GM10248 (cell line): Measurements from ENCODE around the gene BCAS1.

Source experiments
- CTCF ChIA-PET: fragments of 300-600 bp; sonication (Branson Sonifier 250); formaldehyde crosslinking; extraction: SDS; loops from one replicate; lab custom pipeline; 2021; ENCODE audit warnings: antibody characterized with exemption; lab: Yijun Ruan, JAX
- POLR2A ChIA-PET: fragments of 350-650 bp; sonication (Branson Sonifier 250); formaldehyde crosslinking; extraction: SDS; loops from one replicate; lab custom pipeline; 2020; ENCODE audit warnings: antibody characterized with exemption; lab: Yijun Ruan, JAX
- DNase-seq: peaks from one replicate; pipeline ENCODE4 v3.0.0; 2012; ENCODE audit errors: extremely low spot score
- CTCF ChIP-seq: IDR thresholded peaks from 2 replicates; pipeline ENCODE4 v1.5.1; 2012; ENCODE audit warnings: mild to moderate bottlenecking, low read depth; ENCODE audit errors: extremely low read depth, missing control alignments, control extremely low read depth

Gene BCAS1

GRCh38 chr20:53907968-53908751 is 162.2 kb downstream of the BCAS1 start:
- POLR2A ChIA-PET, result interaction anchor here (0.8 to 1.2 kb wide), 5 partner anchors 8 to 28 kb away, joined by 4 to 9 read pairs (median 5); no protein-coding TSS in a partner anchor
- CTCF ChIA-PET, result interaction anchor here (0.8 to 4.6 kb wide), 14 partner anchors 9 to 329 kb away, joined by 3 to 47 read pairs (median 5); no protein-coding TSS in a partner anchor
- no peak for TF ChIP-seq CTCF
- no peak for DNase-seq

- no peak for TF ChIP-seq CTCF
- ChIA-PET CTCF (interaction anchor here (1.6 to 4.6 kb wide), 5 partner anchors 8 to 34 kb away, joined by 7 to 47 read pairs (median 8); no protein-coding TSS in a partner anchor), POLR2A (interaction anchor here (0.9 to 1.4 kb wide), 2 partner anchors 8 to 39 kb away, joined by 3 to 5 read pairs; no protein-coding TSS in a partner anchor)
- no peak for DNase-seq
Measured at GRCh38 chr20:53905820-53906191, 164.6 kb downstream of the BCAS1 start.

GRCh38 chr20:53905019-53905819 is 165.2 kb downstream of the BCAS1 start:
- DNase-seq, result no peak
- ChIA-PET POLR2A (interaction anchor here (0.8 to 0.9 kb wide), 2 partner anchors 40 to 169 kb away, joined by 3 read pairs; no protein-coding TSS in a partner anchor), CTCF (interaction anchor here (1.6 to 4.6 kb wide), 3 partner anchors 10 to 13 kb away, joined by 7 to 47 read pairs (median 7); no protein-coding TSS in a partner anchor)
- TF ChIP-seq CTCF, result no peak

GRCh38 chr20:53904261-53904660 is 166.1 kb downstream of the BCAS1 start:
- DNase-seq, result no peak
- TF ChIP-seq CTCF, result no peak
- CTCF ChIA-PET, result interaction anchor here (0.6 to 6.9 kb wide), 7 partner anchors 10 to 294 kb away, joined by 3 to 72 read pairs (median 3); no protein-coding TSS in a partner anchor
- POLR2A ChIA-PET, result no interaction called here

GRCh38 chr20:53903652-53903987 is 166.8 kb downstream of the BCAS1 start:
- ChIA-PET CTCF (interaction anchor here (0.6 to 6.9 kb wide), 6 partner anchors 9 to 294 kb away, joined by 3 to 72 read pairs (median 3); no protein-coding TSS in a partner anchor), POLR2A (no interaction called here)
- DNase-seq, result no peak

More at GRCh38 chr20:53903652-53903987, 166.8 kb downstream of the BCAS1 start:
- TF ChIP-seq CTCF, result no peak
